B cell (primary cell): ENCODE measurements around the gene PLCL1. TPM values are rescaled to one million over a fixed set of nuclear protein-coding genes. Genes with fewer than 3 reads are reported as not detected.

Experiments used
- ATAC-seq: fragments of 200-7000 bp; cut with Tn5 transposase; one replicate; pipeline ENCODE4 v1.10.0; 2021; ENCODE audit warnings: low read depth, mild to moderate bottlenecking, moderate number of reproducible peaks, moderate library complexity
- CTCF ChIA-PET: fragments of 350-600 bp; sonication (Branson Sonifier 250); formaldehyde crosslinking; loops from one replicate; lab custom pipeline; 2021; ENCODE audit warnings: antibody characterized with exemption, inconsistent platforms; lab: Charles Lee
- POLR2A ChIA-PET: fragments of 350-600 bp; sonication (Branson Sonifier 250); formaldehyde crosslinking; loops from one replicate; lab custom pipeline; 2021; ENCODE audit warnings: antibody characterized with exemption; lab: Charles Lee
- DNase-seq: peaks from one replicate; pipeline ENCODE4 v3.0.0; 2013
- H2AFZ ChIP-seq: 2 replicates; pipeline ENCODE4 v1.6.1; 2012; ENCODE audit warnings: mild to moderate bottlenecking, low read depth, low read length; ENCODE audit not compliant: insufficient read depth, poor library complexity, severe bottlenecking
- H3K27ac ChIP-seq, 2 donors: 1 replicate in 1 of 2; 2 replicates in 1 of 2; pipeline ENCODE4 v1.5.1; 2012 to 2013; ENCODE audit warnings: low read length in 2 of 2, mild to moderate bottlenecking in 2 of 2, moderate library complexity in 1 of 2
- H3K27me3 ChIP-seq, 4 experiments: fragments of 200-600 bp in 1 of 4; sonication (generic) in 1 of 4; replicated peaks in 1 of 4; 1 replicate in 2 of 4; 2 replicates in 2 of 4; pipeline versions ENCODE4 v1.6.1 to v1.7.0; 2013 to 2016; ENCODE audit warnings: low read length in 3 of 4, mild to moderate bottlenecking in 2 of 4, mixed read lengths in 1 of 4, moderate library complexity in 1 of 4; ENCODE audit not compliant: insufficient read depth in 4 of 4, control insufficient read depth in 3 of 4; ENCODE audit errors: control extremely low read depth in 1 of 4
- H3K36me3 ChIP-seq, 2 experiments: replicated peaks in 1 of 2; 1 replicate in 1 of 2; 2 replicates in 1 of 2; pipeline versions ENCODE4 v1.6.1 to v1.7.1; 2013; ENCODE audit warnings: low read length in 1 of 2; ENCODE audit not compliant: insufficient read depth in 2 of 2, control insufficient read depth in 1 of 2; ENCODE audit errors: control extremely low read depth in 1 of 2, extremely low read depth in 1 of 2
- H3K4me1 ChIP-seq, 2 donors: fragments of 200-600 bp in 1 of 2; sonication (generic) in 1 of 2; 1 replicate in 1 of 2; 2 replicates in 1 of 2; pipeline versions ENCODE4 v1.5.1 to v1.6.1; 2013 to 2017; ENCODE audit warnings: low read length in 2 of 2; ENCODE audit not compliant: control insufficient read depth in 2 of 2, insufficient read depth in 2 of 2
- H3K4me2 ChIP-seq: replicated peaks from 2 replicates; pipeline ENCODE3; 2012; ENCODE audit warnings: mild to moderate bottlenecking, low read depth, low read length; ENCODE audit not compliant: poor library complexity, severe bottlenecking
- H3K4me3 ChIP-seq, 5 experiments: fragments of 200-600 bp in 1 of 5; sonication (generic) in 1 of 5; 1 replicate in 3 of 5; 2 replicates in 2 of 5; pipeline versions ENCODE4 v1.5.1 to v1.7.0; 2011 to 2016; ENCODE audit warnings: low read length in 4 of 5, mild to moderate bottlenecking in 4 of 5, low read depth in 2 of 5, control low read depth in 1 of 5, moderate library complexity in 1 of 5; ENCODE audit not compliant: insufficient read depth in 1 of 5; ENCODE audit errors: control extremely low read depth in 1 of 5, extremely low read depth in 1 of 5
- H3K79me2 ChIP-seq: fragments of 200-600 bp; sonication (generic); one replicate; pipeline ENCODE4 v1.6.0; 2016; ENCODE audit warnings: low read length; ENCODE audit not compliant: control insufficient read depth, insufficient read depth
- H3K9ac ChIP-seq: fragments of 200-600 bp; sonication (generic); 2 replicates; pipeline ENCODE4 v1.6.1; 2017; ENCODE audit warnings: mild to moderate bottlenecking, low read length, moderate library complexity
- H3K9me3 ChIP-seq, 3 donors: one replicate each; pipeline versions ENCODE4 v1.6.1 to v1.7.1; 2013; ENCODE audit warnings: low read length in 2 of 3; ENCODE audit not compliant: control insufficient read depth in 2 of 3, insufficient read depth in 1 of 3; ENCODE audit errors: control extremely low read depth in 1 of 3
- H4K20me1 ChIP-seq: 2 replicates; pipeline ENCODE4 v1.6.0; 2012; ENCODE audit warnings: mild to moderate bottlenecking, low read length; ENCODE audit not compliant: insufficient read depth, control insufficient read depth, poor library complexity, severe bottlenecking
- H3K27ac Mint-ChIP-seq: one replicate; pipeline ENCODE4 v1.8.0; 2021; ENCODE audit warnings: mixed read lengths
- H3K27me3 Mint-ChIP-seq: one replicate; pipeline ENCODE4 v1.8.0; 2021; ENCODE audit warnings: mixed read lengths
- H3K4me1 Mint-ChIP-seq: one replicate; pipeline ENCODE4 v1.8.0; 2021; ENCODE audit warnings: mixed read lengths
- H3K4me3 Mint-ChIP-seq: one replicate; pipeline ENCODE4 v1.8.0; 2021; ENCODE audit warnings: mixed read lengths
- H3K9me3 Mint-ChIP-seq: one replicate; pipeline ENCODE4 v1.8.0; 2022; ENCODE audit warnings: mixed read lengths; ENCODE audit not compliant: insufficient read depth
- EZH2 ChIP-seq: IDR thresholded peaks from 2 replicates; pipeline ENCODE4 v1.6.1; 2012; ENCODE audit warnings: borderline replicate concordance, low read depth, mild to moderate bottlenecking, moderate library complexity, low read length; ENCODE audit not compliant: insufficient read depth, poor library complexity, severe bottlenecking
- WGBS: methylation state at CpG from one replicate; pipeline ENCODE4 v1.1.5; 2013; ENCODE audit warnings: missing lambda C conversion rate; ENCODE audit not compliant: insufficient coverage; 5-methylcytosine and 5-hydroxymethylcytosine counted together
- intact Hi-C: fragments of 100-400 bp; cut with micrococcal nuclease; formaldehyde crosslinking; loops from one replicate; pipeline ENCODE4 v1.10.0; 2022
- polyA plus RNA-seq: library from polyadenylated mRNA; depleted of rRNA; stranded (reverse); fragments of >200 nt; gene quantifications from 2 replicates; pipeline ENCODE4 v1.2.3, GENCODE V29; 2012
- total RNA-seq, 2 donors: library from RNA; stranded (reverse); fragments of 120-200 nt in 1 of 2; gene quantifications; 1 replicate in 1 of 2; 2 replicates in 1 of 2; pipeline versions ENCODE4 v1.2.3 to v1.2.4, GENCODE V29; 2013 to 2022
- TF ChIP-seq, protein P1 (sequence below): fragments of 200-600 bp; IDR thresholded peaks from one replicate; pipeline ENCODE4 v1.8.0; 2022; ENCODE audit warnings: antibody characterized with exemption, mild to moderate bottlenecking

PLCL1 gene
- total and polyA plus RNA-seq, 2 donors (not counting 1 experiment from before 2014, with no cell fraction given), result 0.07 to 0.25 TPM

DNA sequence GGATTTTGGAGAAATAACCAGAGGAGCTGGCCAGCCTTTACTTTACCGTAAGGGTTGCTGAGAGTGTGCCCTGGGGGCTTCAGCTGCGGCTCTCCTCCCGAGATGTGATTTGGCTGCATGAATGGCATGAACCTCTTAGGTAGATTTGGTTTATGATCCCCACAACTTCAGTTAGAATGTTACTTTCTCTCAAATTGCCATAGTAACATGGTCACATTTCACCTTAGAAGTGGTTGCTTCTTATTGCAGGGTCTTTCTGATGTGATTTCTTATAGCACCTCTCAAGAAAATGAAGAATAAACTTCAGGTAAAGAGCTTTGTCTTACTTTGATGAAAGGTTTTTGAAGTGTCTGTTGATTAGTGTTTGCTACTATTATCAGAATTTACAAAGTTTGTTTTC is 5.6 kb downstream of the PLCL1 start:
- 100% methylated on average over 3 of the region's 3 CpGs for WGBS
- Histone ChIP-seq H3K4me3 (no peak overlapping the region), H3K9me3 (no peaks in the 10 kb centered on the region), H3K27ac (no peak overlapping the region), H3K9ac (no peak overlapping the region), H3K4me1 (peaks cover 4 to 7% of the 10 kb centered on the region in 2 donors), H3K36me3 (no peaks in the 10 kb centered on the region), H2AFZ (no peak overlapping the region), H4K20me1 (no peaks in the 10 kb centered on the region), H3K27me3 (peaks cover 0 to 24% (median 11%) of the 10 kb centered on the region in 4 experiments), H3K79me2 (no peaks in the 10 kb centered on the region), H3K4me2 (no peak overlapping the region)
- Mint-ChIP-seq H3K27ac (no peak overlapping the region), H3K9me3 (no peaks in the 10 kb centered on the region), H3K4me3 (no peak overlapping the region), H3K4me1 (peaks cover 6% of the 10 kb centered on the region), H3K27me3 (peaks cover 44% of the 10 kb centered on the region)
- DNase-seq, result no peak
- CTCF ChIA-PET, result no interaction called here
- POLR2A ChIA-PET, result no interaction called here
- ATAC-seq, result no peak
- intact Hi-C loops, result no loop called here
- TF ChIP-seq EZH2, result no peak
- TF ChIP-seq, protein P1, sequence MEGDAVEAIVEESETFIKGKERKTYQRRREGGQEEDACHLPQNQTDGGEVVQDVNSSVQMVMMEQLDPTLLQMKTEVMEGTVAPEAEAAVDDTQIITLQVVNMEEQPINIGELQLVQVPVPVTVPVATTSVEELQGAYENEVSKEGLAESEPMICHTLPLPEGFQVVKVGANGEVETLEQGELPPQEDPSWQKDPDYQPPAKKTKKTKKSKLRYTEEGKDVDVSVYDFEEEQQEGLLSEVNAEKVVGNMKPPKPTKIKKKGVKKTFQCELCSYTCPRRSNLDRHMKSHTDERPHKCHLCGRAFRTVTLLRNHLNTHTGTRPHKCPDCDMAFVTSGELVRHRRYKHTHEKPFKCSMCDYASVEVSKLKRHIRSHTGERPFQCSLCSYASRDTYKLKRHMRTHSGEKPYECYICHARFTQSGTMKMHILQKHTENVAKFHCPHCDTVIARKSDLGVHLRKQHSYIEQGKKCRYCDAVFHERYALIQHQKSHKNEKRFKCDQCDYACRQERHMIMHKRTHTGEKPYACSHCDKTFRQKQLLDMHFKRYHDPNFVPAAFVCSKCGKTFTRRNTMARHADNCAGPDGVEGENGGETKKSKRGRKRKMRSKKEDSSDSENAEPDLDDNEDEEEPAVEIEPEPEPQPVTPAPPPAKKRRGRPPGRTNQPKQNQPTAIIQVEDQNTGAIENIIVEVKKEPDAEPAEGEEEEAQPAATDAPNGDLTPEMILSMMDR, result no peak

DNA sequence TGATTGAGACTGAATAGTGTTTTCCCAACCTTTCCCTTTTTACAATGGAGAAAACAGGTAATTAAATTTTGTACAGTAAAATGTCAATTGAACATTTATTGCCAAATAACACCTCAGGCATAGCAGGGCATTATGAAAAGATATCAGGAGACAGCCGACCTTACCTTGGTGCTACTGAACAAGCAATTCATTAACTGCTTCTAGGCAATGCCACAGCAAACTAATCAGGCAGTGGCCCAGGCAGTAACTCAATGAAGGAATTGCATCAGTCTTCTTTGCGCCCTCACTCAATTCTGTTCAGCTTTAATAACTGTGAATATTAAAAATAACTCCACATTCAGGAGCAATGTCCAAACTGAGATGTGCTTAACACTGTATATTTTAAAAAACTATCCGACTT is 6.1 kb downstream of the PLCL1 start:
- peaks cover 47% of the 10 kb centered on the region for H3K27me3 Mint-ChIP-seq
- H3K9ac ChIP-seq, result no peak overlapping the region
- ATAC-seq, result no peak
- H3K4me3 Mint-ChIP-seq, result no peak overlapping the region
- ChIA-PET CTCF (no interaction called here), POLR2A (no interaction called here)
- peaks cover 4% of the 10 kb centered on the region for H3K4me1 Mint-ChIP-seq
- H3K27me3 ChIP-seq, result peaks cover 0 to 20% (median 9%) of the 10 kb centered on the region in 4 experiments
- no peak overlapping the region for H3K27ac Mint-ChIP-seq
- DNase-seq, result no peak
- no peaks in the 10 kb centered on the region for H4K20me1 ChIP-seq
- H3K4me3 ChIP-seq, result no peak overlapping the region
- no peaks in the 10 kb centered on the region for H3K9me3 ChIP-seq
- intact Hi-C loops, result no loop called here
- H3K4me1 ChIP-seq, result peaks cover under 1 to 2% of the 10 kb centered on the region in 2 donors
- no peak overlapping the region for H3K27ac ChIP-seq
- no peaks in the 10 kb centered on the region for H3K36me3 ChIP-seq
- no peaks in the 10 kb centered on the region for H3K79me2 ChIP-seq
- no peak for TF ChIP-seq EZH2
- TF ChIP-seq, protein P1, result no peak
- no peaks in the 10 kb centered on the region for H3K9me3 Mint-ChIP-seq
- H3K4me2 ChIP-seq, result no peak overlapping the region
- WGBS, result 86% methylated on average over 1 of the region's 3 CpGs
- H2AFZ ChIP-seq, result no peak overlapping the region
